GM12872 (cell line): ENCODE data around the gene MYO3B.

Experiments used
- TF ChIP-seq, protein P1 (sequence below): IDR thresholded peaks from 3 replicates; pipeline ENCODE4 v1.5.1; 2011; ENCODE audit warnings: low read depth, mild to moderate bottlenecking, low read length, moderate library complexity; ENCODE audit not compliant: insufficient read depth

The MYO3B gene

GRCh38 chr2:170503971-170504809 is 326.2 kb downstream of the MYO3B start:
- TF ChIP-seq, protein P1, sequence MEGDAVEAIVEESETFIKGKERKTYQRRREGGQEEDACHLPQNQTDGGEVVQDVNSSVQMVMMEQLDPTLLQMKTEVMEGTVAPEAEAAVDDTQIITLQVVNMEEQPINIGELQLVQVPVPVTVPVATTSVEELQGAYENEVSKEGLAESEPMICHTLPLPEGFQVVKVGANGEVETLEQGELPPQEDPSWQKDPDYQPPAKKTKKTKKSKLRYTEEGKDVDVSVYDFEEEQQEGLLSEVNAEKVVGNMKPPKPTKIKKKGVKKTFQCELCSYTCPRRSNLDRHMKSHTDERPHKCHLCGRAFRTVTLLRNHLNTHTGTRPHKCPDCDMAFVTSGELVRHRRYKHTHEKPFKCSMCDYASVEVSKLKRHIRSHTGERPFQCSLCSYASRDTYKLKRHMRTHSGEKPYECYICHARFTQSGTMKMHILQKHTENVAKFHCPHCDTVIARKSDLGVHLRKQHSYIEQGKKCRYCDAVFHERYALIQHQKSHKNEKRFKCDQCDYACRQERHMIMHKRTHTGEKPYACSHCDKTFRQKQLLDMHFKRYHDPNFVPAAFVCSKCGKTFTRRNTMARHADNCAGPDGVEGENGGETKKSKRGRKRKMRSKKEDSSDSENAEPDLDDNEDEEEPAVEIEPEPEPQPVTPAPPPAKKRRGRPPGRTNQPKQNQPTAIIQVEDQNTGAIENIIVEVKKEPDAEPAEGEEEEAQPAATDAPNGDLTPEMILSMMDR, result no peak

DNA sequence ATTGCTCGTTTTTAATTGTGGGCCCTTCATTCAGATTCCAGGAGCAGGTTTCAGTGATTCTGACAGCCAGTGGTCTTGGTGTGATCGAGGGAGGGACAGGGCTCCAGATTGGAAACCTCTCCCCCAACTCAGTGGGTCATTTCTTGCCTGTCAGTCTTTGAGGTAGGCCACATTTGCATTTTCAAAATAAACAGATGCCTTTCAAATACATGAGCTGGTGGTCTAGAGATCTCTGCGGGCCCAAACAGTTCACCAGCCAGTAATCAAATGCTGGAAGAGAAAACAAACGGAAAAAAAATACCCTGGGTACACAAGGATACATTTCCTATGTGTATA is 326.8 kb downstream of the MYO3B start:
- TF ChIP-seq, protein P1, result no peak

DNA sequence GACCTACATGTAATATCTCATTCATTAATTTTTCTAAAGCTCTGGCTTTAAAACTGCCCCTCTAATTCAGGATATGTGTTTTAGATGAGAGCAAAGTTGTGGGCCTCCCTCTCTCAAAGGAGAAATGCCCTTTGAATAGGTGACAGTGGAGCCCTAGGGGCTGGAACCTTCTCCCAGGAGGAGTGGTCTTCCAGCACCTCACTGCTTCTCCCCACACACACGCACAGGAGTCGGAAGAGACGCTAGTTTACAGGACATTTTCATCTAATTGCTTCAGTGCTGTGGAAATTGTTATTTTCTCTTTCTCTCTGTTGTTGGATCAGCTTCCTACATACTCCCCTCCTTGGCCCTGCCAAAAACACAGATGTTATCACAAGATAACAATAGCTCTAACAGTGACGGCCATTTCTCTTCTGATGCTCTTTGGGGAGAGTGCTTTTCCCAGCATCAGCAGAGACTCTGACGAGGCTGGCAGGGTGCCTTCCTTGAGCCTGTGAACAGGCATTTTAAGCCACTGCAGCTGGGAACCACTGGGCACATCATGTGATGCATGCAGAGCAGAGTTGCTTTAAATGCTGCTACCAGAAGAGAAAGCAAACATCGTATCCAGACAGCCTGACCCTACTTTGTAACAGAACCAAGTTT is 327.8 kb downstream of the MYO3B start:
- TF ChIP-seq, protein P1, result no peak

DNA sequence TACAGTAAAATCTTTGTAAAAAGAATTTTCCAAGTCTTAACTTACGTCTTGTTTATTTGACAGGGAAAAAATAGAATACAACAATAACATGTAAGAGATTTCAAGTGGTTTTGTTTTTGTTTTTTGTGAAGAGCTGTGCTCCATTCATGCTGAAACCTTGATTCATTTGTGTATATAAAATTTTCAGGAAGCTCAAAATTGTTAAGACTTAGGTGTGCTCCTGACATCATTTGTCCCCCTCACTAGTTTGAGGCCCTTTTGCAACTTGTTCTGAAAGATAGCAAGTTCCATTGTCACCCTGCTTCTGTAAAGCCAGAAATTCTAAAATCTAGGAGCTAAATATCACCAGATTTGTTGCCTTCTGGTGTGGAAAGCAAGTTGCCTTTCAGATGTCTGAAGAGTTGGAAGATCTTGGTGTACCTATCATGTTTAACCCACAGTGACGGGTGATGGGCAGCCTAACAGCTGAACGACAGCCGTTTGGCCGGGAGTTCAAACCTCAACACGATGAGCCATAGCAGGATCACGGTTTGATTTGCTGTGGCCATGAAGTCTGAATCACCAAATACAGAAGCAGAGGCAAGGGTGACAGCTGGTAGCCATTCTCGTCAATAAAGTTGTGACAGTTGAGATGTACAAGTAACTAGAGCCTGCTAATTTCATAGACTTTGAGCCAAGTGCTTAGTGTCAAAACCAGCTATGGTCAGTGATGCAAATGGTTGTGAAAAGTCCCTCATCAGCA is 331.7 kb downstream of the MYO3B start:
- TF ChIP-seq, protein P1, result no peak

DNA sequence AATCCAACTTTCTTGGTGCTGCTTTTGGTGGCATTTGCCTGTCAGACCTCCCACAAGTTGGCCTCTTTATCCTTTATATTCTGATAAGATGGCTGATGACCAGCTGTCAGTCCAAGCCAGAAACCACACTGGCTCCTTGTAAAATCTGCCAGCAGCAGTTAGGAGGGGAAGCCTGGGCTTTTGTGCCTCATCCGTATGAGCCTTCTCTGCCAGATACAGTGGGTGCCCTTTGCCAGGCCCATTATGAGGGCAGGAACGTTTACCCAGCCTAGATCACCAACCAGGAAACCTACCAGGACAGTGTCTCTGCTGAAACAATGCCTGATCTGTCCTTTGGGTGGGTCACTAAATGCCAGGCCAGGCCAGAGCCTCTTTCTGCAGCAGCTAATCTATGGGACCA is 334.3 kb downstream of the MYO3B start:
- TF ChIP-seq, protein P1, result no peak

- TF ChIP-seq, protein P1, result no peak
Measured at GRCh38 chr2:170514140-170514539, 336.2 kb downstream of the MYO3B start.

- TF ChIP-seq, protein P1, result no peak
Measured at GRCh38 chr2:170517538-170517937, 339.6 kb downstream of the MYO3B start.
